HEK293 (cell line): ENCODE data around the gene FASTK.

Experiments used
- ATF2 ChIP-seq: fragments of 450-650 bp; formaldehyde crosslinking; IDR thresholded peaks from 2 replicates; pipeline ENCODE4 v1.5.1; 2016; ENCODE audit warnings: missing biosample characterization, missing genetic modification characterization, low read depth
- CTCF ChIP-seq: fragments of 450-650 bp; formaldehyde crosslinking; IDR thresholded peaks from 2 replicates; pipeline ENCODE4 v1.5.1; 2016; ENCODE audit warnings: missing biosample characterization, missing genetic modification characterization
- KLF8 ChIP-seq: fragments of 450-650 bp; formaldehyde crosslinking; IDR thresholded peaks from 2 replicates; pipeline ENCODE4 v1.5.1; 2016; ENCODE audit warnings: missing biosample characterization, missing genetic modification characterization
- SP2 ChIP-seq: fragments of 450-650 bp; formaldehyde crosslinking; IDR thresholded peaks from 2 replicates; pipeline ENCODE4 v1.5.1; 2016; ENCODE audit warnings: missing biosample characterization, missing genetic modification characterization
- ZNF10 ChIP-seq: fragments of 450-650 bp; formaldehyde crosslinking; IDR thresholded peaks from 2 replicates; pipeline ENCODE4 v1.5.1; 2017; ENCODE audit warnings: missing biosample characterization, missing genetic modification characterization
- ZNF549 ChIP-seq: fragments of 450-650 bp; IDR thresholded peaks from 2 replicates; pipeline ENCODE4 v1.5.1; 2018; ENCODE audit warnings: missing biosample characterization, missing genetic modification characterization, mild to moderate bottlenecking, inconsistent platforms, moderate library complexity
- ZNF560 ChIP-seq: fragments of 450-650 bp; formaldehyde crosslinking; IDR thresholded peaks from 2 replicates; pipeline ENCODE4 v1.5.1; 2017; ENCODE audit warnings: missing biosample characterization, missing genetic modification characterization, borderline replicate concordance
- ZNF623 ChIP-seq: fragments of 450-650 bp; formaldehyde crosslinking; IDR thresholded peaks from 2 replicates; pipeline ENCODE4 v1.5.1; 2016; ENCODE audit warnings: missing biosample characterization, missing genetic modification characterization
- ZNF76 ChIP-seq: fragments of 450-650 bp; formaldehyde crosslinking; IDR thresholded peaks from 2 replicates; pipeline ENCODE4; 2016; ENCODE audit warnings: low read depth, missing biosample characterization, missing genetic modification characterization, borderline replicate concordance
- ZNF768 ChIP-seq: fragments of 450-650 bp; formaldehyde crosslinking; IDR thresholded peaks from 2 replicates; pipeline ENCODE4 v1.5.1; 2018; ENCODE audit warnings: missing biosample characterization, mild to moderate bottlenecking, missing genetic modification characterization

- TF ChIP-seq ATF2 (tag by site-specific recombination) (no peak), CTCF (no peak; the same call in 1 of the 2 replicates), ZNF560 (tag by site-specific recombination) (no peak), ZNF76 (tag by site-specific recombination) (peak; percentile 53; the same call in 1 of the 2 replicates), ZNF549 (no peak), ZNF623 (no peak), KLF8 (tag by site-specific recombination) (peak; percentile 78; the same call in 1 of the 2 replicates), SP2 (tag by site-specific recombination) (peak; percentile 81), ZNF10 (tag by site-specific recombination) (no peak), ZNF768 (no peak)
Observed at GRCh38 chr7:151085691-151086620, 5.3 kb upstream of the FASTK start, which contains the start of gene AGAP3.
